ENCODE data around the gene SERPINA4. TPM values are rescaled to one million over a fixed set of nuclear protein-coding genes. Genes with fewer than 3 reads are reported as not detected.
"Not testable (repeated sequence)": the region's sequence is repeated elsewhere in the genome, so short reads cannot be mapped to it uniquely, and the experiment has no call there.

The SERPINA4 gene
- total RNA-seq, 1 donor from 2014 or later = 5.9 TPM

DNA sequence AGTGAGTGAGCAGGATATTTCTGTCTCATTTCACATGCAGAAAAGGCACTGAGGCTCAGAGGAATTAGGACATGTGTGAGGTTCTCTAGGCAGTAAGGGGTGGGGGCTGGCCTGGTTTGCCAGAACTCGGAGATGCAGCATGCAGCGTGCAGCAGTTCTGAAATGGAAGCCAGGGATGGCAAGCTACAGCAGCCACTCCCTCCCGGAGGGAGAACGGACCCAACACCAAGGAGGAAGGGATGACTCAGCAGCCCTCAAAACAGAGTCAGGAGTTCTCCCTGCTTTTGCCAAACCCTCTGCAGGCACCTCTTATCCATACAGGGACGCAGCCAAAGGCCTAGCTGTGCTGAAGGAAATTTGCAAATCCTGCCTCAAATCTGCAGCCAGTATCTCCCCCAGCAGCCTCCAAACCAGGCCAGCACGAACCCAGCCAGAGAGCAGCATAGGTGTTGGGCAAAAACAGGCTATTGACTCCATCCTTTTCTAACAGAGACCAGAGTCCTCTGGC, 40.7 kb downstream of the SERPINA4 start:
- H3K36me3 Mint-ChIP-seq (ENCODE audit: insufficient read depth) = no peaks in the 10 kb centered on the region
- TF ChIP-seq, protein P1, sequence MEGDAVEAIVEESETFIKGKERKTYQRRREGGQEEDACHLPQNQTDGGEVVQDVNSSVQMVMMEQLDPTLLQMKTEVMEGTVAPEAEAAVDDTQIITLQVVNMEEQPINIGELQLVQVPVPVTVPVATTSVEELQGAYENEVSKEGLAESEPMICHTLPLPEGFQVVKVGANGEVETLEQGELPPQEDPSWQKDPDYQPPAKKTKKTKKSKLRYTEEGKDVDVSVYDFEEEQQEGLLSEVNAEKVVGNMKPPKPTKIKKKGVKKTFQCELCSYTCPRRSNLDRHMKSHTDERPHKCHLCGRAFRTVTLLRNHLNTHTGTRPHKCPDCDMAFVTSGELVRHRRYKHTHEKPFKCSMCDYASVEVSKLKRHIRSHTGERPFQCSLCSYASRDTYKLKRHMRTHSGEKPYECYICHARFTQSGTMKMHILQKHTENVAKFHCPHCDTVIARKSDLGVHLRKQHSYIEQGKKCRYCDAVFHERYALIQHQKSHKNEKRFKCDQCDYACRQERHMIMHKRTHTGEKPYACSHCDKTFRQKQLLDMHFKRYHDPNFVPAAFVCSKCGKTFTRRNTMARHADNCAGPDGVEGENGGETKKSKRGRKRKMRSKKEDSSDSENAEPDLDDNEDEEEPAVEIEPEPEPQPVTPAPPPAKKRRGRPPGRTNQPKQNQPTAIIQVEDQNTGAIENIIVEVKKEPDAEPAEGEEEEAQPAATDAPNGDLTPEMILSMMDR (IDR thresholded peaks at IDR 0.05; ENCODE audit: unreplicated experiment) = no peak
- DNase-seq (ENCODE audit: low spot score, unreplicated experiment) = no peak

DNA sequence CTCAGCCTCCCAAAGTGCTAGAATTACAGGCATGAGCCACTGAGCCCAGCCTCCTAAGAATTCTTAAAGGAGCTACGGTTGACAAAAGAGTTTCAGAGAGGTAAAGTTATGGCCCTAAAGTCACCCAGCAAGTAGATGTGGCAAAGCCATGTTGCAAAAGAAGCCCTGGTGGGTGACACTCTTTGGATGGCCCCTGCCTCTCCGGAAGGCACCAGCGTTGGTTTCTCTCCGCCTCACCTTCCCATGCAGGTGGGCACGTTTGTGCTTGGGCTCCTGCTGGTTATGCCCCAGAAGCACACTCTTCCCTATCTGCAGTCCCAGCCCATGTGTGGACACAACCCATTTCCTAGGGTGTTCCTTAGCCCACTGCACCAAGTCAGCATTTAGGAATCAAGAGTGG, 41.5 kb downstream of the SERPINA4 start:
- Mint-ChIP-seq H3K27me3 (no peaks in the 10 kb centered on the region), H3K4me3 (ENCODE audit: low read depth) (no peak overlapping the region), H3K9me3 (ENCODE audit: low read depth) (peaks cover 4% of the 10 kb centered on the region), H3K27ac (no peak overlapping the region), H3K4me1 (ENCODE audit: low read depth) (peaks cover 36% of the 10 kb centered on the region), H3K36me3 (ENCODE audit: insufficient read depth) (no peaks in the 10 kb centered on the region)
- TF ChIP-seq, protein P1 (IDR thresholded peaks at IDR 0.05; ENCODE audit: unreplicated experiment) = no peak
- DNase-seq (ENCODE audit: low spot score, unreplicated experiment) = no peak

More for the DNA sequence above, 40.7 kb downstream of the SERPINA4 start:
- H3K4me3 Mint-ChIP-seq (ENCODE audit: low read depth) = no peak overlapping the region
- H3K4me1 Mint-ChIP-seq (ENCODE audit: low read depth) = peaks cover 40% of the 10 kb centered on the region
- H3K9me3 Mint-ChIP-seq (ENCODE audit: low read depth) = peaks cover 4% of the 10 kb centered on the region
- H3K27me3 Mint-ChIP-seq = no peaks in the 10 kb centered on the region
- H3K27ac Mint-ChIP-seq = peak overlapping the region; percentile 73

DNA sequence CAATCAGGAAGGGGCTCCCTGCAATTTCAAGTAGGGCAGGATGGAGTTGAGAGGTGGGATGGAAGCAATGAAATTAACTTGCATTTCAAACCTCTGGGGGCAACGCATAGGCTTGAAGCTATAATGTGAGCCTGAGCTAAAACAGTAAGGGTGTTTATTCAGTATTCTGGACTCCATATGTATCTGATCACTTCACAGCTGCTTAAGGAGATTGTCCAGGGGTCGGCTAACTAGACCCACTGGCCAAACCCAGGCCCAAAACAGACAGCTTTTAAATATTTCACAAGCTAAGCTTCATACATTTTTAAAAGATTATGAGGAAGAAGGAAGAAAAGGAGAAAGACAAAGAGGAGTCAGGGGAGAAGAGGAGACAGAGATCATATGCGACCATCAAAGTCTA, 44.1 kb downstream of the SERPINA4 start:
- peaks cover 4% of the 10 kb centered on the region for H3K9me3 Mint-ChIP-seq (ENCODE audit: low read depth)
- no peak overlapping the region for H3K4me3 Mint-ChIP-seq (ENCODE audit: low read depth)
- H3K4me1 Mint-ChIP-seq (ENCODE audit: low read depth) = peaks cover 13% of the 10 kb centered on the region
- no peak for DNase-seq (ENCODE audit: low spot score, unreplicated experiment)
- no peaks in the 10 kb centered on the region for H3K36me3 Mint-ChIP-seq (ENCODE audit: insufficient read depth)
- H3K27ac Mint-ChIP-seq = no peak overlapping the region
- TF ChIP-seq, protein P1 (IDR thresholded peaks at IDR 0.05; ENCODE audit: unreplicated experiment) = no peak
- H3K27me3 Mint-ChIP-seq = no peaks in the 10 kb centered on the region

DNA sequence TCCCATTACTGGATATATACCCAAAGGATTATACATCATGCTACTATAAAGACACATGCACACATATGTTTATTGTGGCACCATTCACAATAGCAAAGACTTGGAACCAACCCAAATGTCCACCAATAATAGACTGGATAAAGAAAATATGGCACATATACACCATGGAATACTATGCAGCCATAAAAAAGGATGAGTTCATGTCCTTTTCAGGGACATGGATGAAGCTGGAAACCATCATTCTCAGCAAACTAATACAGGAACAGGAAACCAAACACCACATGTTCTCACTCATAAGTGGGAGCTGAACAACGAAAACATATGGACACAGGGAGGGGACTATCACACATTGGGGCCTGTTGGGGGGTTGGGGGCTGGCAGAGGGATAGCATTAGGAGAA, 47.7 kb downstream of the SERPINA4 start:
- peaks cover 13% of the 10 kb centered on the region for H3K4me1 Mint-ChIP-seq (ENCODE audit: low read depth)
- not testable (repeated sequence) for H3K4me3 Mint-ChIP-seq (ENCODE audit: low read depth); H3K9me3 Mint-ChIP-seq (ENCODE audit: low read depth); H3K27me3 Mint-ChIP-seq; H3K36me3 Mint-ChIP-seq (ENCODE audit: insufficient read depth); DNase-seq (ENCODE audit: low spot score, unreplicated experiment); H3K27ac Mint-ChIP-seq

DNA sequence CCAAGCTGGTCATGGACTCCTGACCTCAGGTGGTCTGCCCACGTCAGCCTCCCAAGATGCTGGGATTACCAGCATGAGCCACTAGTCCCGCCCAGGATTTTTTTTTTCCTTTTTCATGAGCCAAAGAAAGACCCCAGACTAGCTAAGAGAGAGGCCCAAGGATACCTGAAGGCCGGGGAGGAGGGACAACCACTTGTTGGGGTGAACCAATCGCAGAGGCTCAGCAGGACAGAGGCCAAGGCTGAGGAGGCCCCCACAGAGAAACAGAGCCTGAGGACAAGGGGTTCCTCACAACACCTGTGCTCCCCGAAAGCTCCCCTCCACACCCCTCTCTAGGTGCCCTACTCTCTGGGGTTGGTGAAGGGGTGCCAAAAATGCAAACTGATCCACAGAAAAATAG, 49.9 kb downstream of the SERPINA4 start:
- DNase-seq (ENCODE audit: low spot score, unreplicated experiment) = no peak
- Mint-ChIP-seq H3K4me1 (ENCODE audit: low read depth) (peaks cover 13% of the 10 kb centered on the region), H3K36me3 (ENCODE audit: insufficient read depth) (no peaks in the 10 kb centered on the region), H3K4me3 (ENCODE audit: low read depth) (no peak overlapping the region), H3K27me3 (no peaks in the 10 kb centered on the region), H3K27ac (no peak overlapping the region), H3K9me3 (ENCODE audit: low read depth) (no peaks in the 10 kb centered on the region)
- TF ChIP-seq, protein P1 (IDR thresholded peaks at IDR 0.05; ENCODE audit: unreplicated experiment) = no peak

DNA sequence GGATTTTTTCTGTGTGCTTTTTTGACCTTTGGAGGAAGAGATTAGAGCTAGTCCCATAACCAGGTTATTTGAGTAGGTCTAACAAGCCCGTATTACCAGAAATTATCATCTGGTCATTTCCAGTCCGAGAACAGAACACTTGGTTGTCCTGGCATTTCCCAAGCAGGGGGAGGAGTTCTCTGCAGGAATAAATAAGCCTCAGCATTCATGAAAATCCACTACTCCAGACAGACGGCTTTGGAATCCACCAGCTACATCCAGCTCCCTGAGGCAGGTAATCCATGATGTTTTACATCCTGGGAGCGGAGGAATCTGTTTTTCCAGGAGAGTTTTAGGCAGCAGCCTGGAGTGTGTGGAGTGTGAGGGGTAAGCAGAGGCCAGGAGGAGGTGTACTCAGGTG, 50.9 kb downstream of the SERPINA4 start, which contains the start of gene SERPINA3:
SERPINA3 (plus strand) TSS at position 218 of the 400 bp plus-strand sequence. CDS start 2,051 bp downstream, outside the sequence.
- Mint-ChIP-seq H3K27me3 (no peaks in the 10 kb centered on the region), H3K27ac (peak within 1 kb of the TSS; percentile 62), H3K9me3 (ENCODE audit: low read depth) (peaks cover 8% of the 10 kb centered on the region), H3K36me3 (ENCODE audit: insufficient read depth) (peaks cover 3% of the 10 kb centered on the region), H3K4me3 (ENCODE audit: low read depth) (no peak within 1 kb of the TSS), H3K4me1 (ENCODE audit: low read depth) (peaks cover 13% of the 10 kb centered on the region)
- TF ChIP-seq, protein P1 (IDR thresholded peaks at IDR 0.05; ENCODE audit: unreplicated experiment) = no peak
- no peak for DNase-seq (ENCODE audit: low spot score, unreplicated experiment)

All from progenitor cell of endocrine pancreas (in vitro differentiated cells).